Testis (tissue), 2 donors: Measurements from ENCODE around the gene PPP2R2D.

Source experiments
- CTCF ChIP-seq, 3 experiments: fragments of 450-650 bp in 2 of 3; fragments of 200-600 bp in 1 of 3; sonication (generic) in 1 of 3; IDR thresholded peaks; one replicate each; pipeline ENCODE4 v1.5.1; 2016 to 2019; ENCODE audit warnings: antibody characterized with exemption in 3 of 3, mild to moderate bottlenecking in 2 of 3, moderate library complexity in 1 of 3
- POLR2A ChIP-seq: fragments of 450-650 bp; IDR thresholded peaks from one replicate; pipeline ENCODE4 v1.6.1; 2017; ENCODE audit warnings: antibody characterized with exemption, mild to moderate bottlenecking, moderate library complexity

- TF ChIP-seq CTCF (IDR thresholded peaks at IDR 0.05): no peak
- TF ChIP-seq POLR2A: no peak
Measured at GRCh38 chr10:131971591-131971990, 70.8 kb downstream of the PPP2R2D start.
